Activated CD4-positive, alpha-beta T cell treated with anti-CD3 and anti-CD28 coated beads, Interleukin-2, amount 10 ng/mL, durations not matched to agents 7 days and 5 days (primary cell): ENCODE measurements around the gene ALCAM. TPM values are rescaled to one million over a fixed set of nuclear protein-coding genes. Genes with fewer than 3 reads are reported as not detected.
"Not testable (repeated sequence)": the region's sequence is repeated elsewhere in the genome, so short reads cannot be mapped to it uniquely, and the experiment has no call there.

ENCODE experiments used
- CTCF ChIA-PET: fragments of 350-600 bp; sonication (Branson Sonifier 250); formaldehyde crosslinking; loops from one replicate; lab custom pipeline; 2021; ENCODE audit warnings: antibody characterized with exemption; lab: Charles Lee
- POLR2A ChIA-PET: fragments of 350-600 bp; sonication (Branson Sonifier 250); formaldehyde crosslinking; loops from one replicate; lab custom pipeline; 2021; ENCODE audit warnings: antibody characterized with exemption; lab: Charles Lee
- DNase-seq: peaks from one replicate; pipeline ENCODE4 v3.0.0-alpha.2; 2020
- H3K27ac Mint-ChIP-seq: one replicate; pipeline ENCODE4 v1.8.0; 2021; ENCODE audit warnings: mild to moderate bottlenecking, moderate library complexity, mixed read lengths
- H3K27me3 Mint-ChIP-seq: one replicate; pipeline ENCODE4 v1.8.0; 2021; ENCODE audit warnings: mixed read lengths
- H3K36me3 Mint-ChIP-seq: one replicate; pipeline ENCODE4 v1.8.0; 2021; ENCODE audit warnings: low read depth, mixed read lengths
- H3K4me1 Mint-ChIP-seq: one replicate; pipeline ENCODE4 v1.8.0; 2021; ENCODE audit warnings: mixed read lengths
- H3K4me3 Mint-ChIP-seq: one replicate; pipeline ENCODE4 v1.8.0; 2021; ENCODE audit warnings: mild to moderate bottlenecking, moderate library complexity, mixed read lengths
- H3K9me3 Mint-ChIP-seq: one replicate; pipeline ENCODE4 v1.8.0; 2021; ENCODE audit warnings: mixed read lengths
- total RNA-seq, 2 experiments: library from RNA; stranded (reverse); gene quantifications; one replicate each; pipeline ENCODE4 v1.2.3, GENCODE V29; 2021

ALCAM gene
- total RNA-seq, 2 experiments from 2014 or later, result 3.8 to 4.5 TPM

GRCh38 chr3:105385179-105385578 lies 18.5 kb downstream of the ALCAM start:
- DNase-seq, result no peak
- no peak overlapping the region for H3K27ac Mint-ChIP-seq
- POLR2A ChIA-PET, result no interaction called here
- H3K9me3 Mint-ChIP-seq, result no peaks in the 10 kb centered on the region
- no peaks in the 10 kb centered on the region for H3K36me3 Mint-ChIP-seq
- no peak overlapping the region for H3K4me3 Mint-ChIP-seq
- H3K27me3 Mint-ChIP-seq, result peaks cover 5% of the 10 kb centered on the region
- peaks cover 5% of the 10 kb centered on the region for H3K4me1 Mint-ChIP-seq
- CTCF ChIA-PET, result no interaction called here

DNA sequence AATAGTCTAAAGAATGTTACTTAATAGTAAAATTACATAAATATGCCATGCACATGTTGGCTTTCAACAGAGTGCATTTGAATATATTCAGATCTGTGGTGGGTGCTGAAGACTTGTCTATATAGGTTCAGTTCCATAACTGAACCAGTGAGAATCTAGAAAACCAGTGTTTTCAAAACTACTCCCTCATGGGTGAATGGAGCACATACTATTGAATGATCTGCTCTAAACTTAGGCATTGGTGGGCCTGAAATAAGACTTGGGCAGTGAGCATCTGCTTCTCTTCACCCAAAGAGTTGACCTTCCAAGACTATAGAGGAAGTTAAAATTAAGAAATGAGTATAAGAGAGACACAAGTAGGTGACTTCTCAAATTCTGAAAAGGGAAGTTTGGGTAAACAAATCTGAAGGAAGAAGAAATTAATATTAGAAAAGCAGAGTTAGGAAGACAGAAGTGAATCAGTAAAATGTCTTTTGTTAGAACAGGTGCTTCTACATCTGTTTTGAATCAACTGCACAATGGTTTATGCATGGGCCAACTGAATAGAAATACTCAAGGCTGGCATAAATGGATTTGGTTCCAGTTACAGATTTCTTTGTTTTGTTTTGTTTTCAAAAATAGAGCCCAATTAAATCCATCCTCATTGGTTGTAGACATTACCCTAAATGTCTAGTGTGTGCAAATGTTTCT lies 19.3 kb downstream of the ALCAM start:
- Mint-ChIP-seq H3K36me3 (no peaks in the 10 kb centered on the region), H3K27ac (no peak overlapping the region), H3K4me3 (no peak overlapping the region), H3K4me1 (peaks cover 5% of the 10 kb centered on the region), H3K9me3 (no peaks in the 10 kb centered on the region), H3K27me3 (peaks cover 5% of the 10 kb centered on the region)
- DNase-seq, result no peak
- ChIA-PET CTCF (no interaction called here), POLR2A (no interaction called here)

DNA sequence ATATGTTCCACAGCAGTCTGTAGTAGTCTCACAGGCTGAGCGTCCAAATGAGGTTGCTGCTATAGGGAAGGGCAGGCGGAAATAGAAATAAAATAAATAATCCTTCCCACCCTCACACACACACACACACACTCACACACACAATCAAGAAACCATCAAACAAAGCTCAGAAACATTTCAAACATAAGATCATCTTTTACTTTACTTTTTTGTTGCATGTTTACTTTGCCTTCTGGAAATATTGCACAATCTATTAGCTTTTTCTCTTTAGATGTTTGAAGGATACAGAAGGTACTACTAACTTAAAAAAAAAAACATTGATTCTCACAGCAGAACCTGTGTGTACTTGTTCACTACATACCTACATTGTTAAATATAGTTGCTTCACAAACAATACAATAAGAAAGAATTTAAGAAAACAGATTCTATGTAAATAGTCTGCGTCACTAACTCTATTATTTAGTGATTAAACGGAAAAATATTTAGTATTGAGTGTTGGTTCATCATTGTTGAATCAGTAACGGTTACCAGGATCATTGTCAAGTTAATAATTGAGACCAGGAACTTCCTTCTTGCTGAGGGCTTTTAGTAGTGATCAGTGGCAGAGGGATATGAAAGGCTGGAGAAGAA lies 20.5 kb downstream of the ALCAM start:
- Mint-ChIP-seq H3K9me3 (peaks cover 11% of the 10 kb centered on the region), H3K36me3 (peaks cover 2% of the 10 kb centered on the region), H3K27me3 (peaks cover 5% of the 10 kb centered on the region), H3K4me1 (peaks cover 5% of the 10 kb centered on the region), H3K27ac (no peak overlapping the region), H3K4me3 (no peak overlapping the region)
- no peak for DNase-seq
- CTCF ChIA-PET, result no interaction called here
- POLR2A ChIA-PET, result no interaction called here

DNA sequence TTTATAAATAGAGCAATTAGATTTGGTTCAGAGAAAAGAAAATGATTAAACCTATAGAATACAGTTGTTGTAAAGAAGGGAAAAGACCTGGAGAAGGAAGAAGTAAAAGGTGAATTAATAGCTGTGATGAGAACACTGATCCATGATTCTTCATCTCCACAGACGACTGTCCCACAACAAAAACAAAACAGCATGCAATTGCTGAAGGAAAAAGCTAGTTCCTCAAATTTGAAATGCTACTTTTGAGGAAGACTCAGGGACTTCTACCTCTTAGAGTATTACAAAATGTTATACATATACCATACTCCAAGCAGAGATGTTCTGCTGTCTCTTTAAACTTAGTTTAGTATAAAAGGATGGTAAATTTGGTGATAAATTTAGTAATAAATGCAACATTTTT lies 21.5 kb downstream of the ALCAM start:
- Mint-ChIP-seq H3K4me3 (no peak overlapping the region), H3K27me3 (peaks cover 1% of the 10 kb centered on the region), H3K9me3 (peaks cover 14% of the 10 kb centered on the region), H3K4me1 (no peaks in the 10 kb centered on the region), H3K27ac (no peak overlapping the region), H3K36me3 (peaks cover 2% of the 10 kb centered on the region)
- ChIA-PET POLR2A (no interaction called here), CTCF (no interaction called here)
- no peak for DNase-seq

DNA sequence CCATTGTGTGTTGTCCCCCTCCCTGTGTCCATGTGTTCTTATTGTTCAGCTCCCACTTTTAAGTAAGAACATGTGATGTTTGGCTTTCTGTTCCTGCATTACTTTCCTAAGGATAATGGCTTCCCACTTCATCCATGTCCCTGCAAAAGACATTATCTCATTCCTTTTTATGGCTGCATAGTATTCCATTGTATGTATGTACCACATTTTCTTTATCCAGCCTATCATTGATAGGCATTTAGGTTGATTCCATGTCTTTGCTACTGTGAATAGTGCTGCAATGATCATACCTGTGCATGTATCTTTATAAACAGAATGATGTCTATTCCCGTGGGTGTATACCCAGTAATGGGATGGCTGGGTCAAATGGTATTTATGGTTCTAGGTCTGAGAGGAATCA lies 23.1 kb downstream of the ALCAM start:
- DNase-seq, H3K4me1 Mint-ChIP-seq, H3K27me3 Mint-ChIP-seq, H3K27ac Mint-ChIP-seq, POLR2A ChIA-PET, H3K36me3 Mint-ChIP-seq, H3K4me3 Mint-ChIP-seq, CTCF ChIA-PET: not testable (repeated sequence)
- peaks cover 14% of the 10 kb centered on the region for H3K9me3 Mint-ChIP-seq

DNA sequence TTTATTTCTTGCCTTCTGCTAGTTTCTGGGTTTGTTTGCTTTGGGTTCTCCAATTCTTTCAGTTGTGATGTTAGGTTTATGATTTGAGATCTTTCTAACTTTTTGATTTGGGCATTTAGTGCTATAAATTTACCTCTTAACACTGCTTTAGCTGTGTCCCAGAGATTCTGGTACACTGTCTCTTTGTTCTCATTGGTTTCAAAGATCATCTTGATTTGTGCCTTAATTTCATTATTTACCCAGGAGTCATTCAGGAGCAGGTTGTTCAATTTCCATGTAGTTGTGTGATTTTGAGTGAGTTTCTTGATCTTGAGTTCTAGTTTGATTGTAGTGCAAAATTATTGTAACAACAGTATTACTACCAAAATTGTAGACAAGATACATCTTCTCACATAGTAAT lies 25.9 kb downstream of the ALCAM start:
- H3K36me3 Mint-ChIP-seq, DNase-seq, CTCF ChIA-PET, H3K27ac Mint-ChIP-seq, H3K4me3 Mint-ChIP-seq, POLR2A ChIA-PET, H3K27me3 Mint-ChIP-seq, H3K4me1 Mint-ChIP-seq: not testable (repeated sequence)
- peaks cover 14% of the 10 kb centered on the region for H3K9me3 Mint-ChIP-seq

GRCh38 chr3:105394177-105394576 lies 27.5 kb downstream of the ALCAM start:
- ChIA-PET CTCF (no interaction called here), POLR2A (no interaction called here)
- DNase-seq, result no peak
- H3K9me3 Mint-ChIP-seq, result peaks cover 14% of the 10 kb centered on the region
- no peak overlapping the region for H3K4me3 Mint-ChIP-seq
- no peaks in the 10 kb centered on the region for H3K4me1 Mint-ChIP-seq
- H3K36me3 Mint-ChIP-seq, result peaks cover 2% of the 10 kb centered on the region
- H3K27ac Mint-ChIP-seq, result no peak overlapping the region
- peaks cover 2% of the 10 kb centered on the region for H3K27me3 Mint-ChIP-seq

DNA sequence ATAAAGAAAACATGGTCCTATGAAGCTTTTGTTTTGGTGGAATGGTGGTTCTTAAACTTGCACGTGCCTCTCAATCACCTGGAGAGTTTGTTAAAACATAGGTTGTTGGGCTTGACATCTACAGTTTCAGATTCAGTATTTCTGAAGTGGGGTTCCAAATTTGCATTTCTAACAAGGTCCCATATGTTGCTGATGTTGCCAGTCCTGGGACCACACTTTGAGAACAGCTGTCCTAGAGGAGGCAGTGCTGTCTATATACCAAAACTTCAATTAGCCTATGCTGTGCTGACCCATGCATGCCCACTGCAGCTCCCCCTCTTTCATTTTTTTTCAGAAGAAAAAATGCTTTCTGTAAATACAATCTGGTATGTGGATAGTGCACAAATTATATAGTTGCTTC lies 31.3 kb downstream of the ALCAM start:
- H3K27ac Mint-ChIP-seq, result no peak overlapping the region
- no peak overlapping the region for H3K4me3 Mint-ChIP-seq
- H3K36me3 Mint-ChIP-seq, result no peaks in the 10 kb centered on the region
- peaks cover 4% of the 10 kb centered on the region for H3K27me3 Mint-ChIP-seq
- no peaks in the 10 kb centered on the region for H3K4me1 Mint-ChIP-seq
- peaks cover 5% of the 10 kb centered on the region for H3K9me3 Mint-ChIP-seq
- ChIA-PET CTCF (no interaction called here), POLR2A (no interaction called here)
- DNase-seq, result no peak

GRCh38 chr3:105398437-105398836 lies 31.7 kb downstream of the ALCAM start:
- ChIA-PET POLR2A (interaction anchor here (0.6 kb wide), 1 partner anchor 28 kb away, joined by 12 read pairs; no protein-coding TSS in a partner anchor), CTCF (no interaction called here)
- Mint-ChIP-seq H3K4me1 (no peaks in the 10 kb centered on the region), H3K36me3 (no peaks in the 10 kb centered on the region), H3K4me3 (no peak overlapping the region), H3K27ac (no peak overlapping the region), H3K9me3 (peaks cover 5% of the 10 kb centered on the region), H3K27me3 (peaks cover 4% of the 10 kb centered on the region)
- DNase-seq, result no peak

- no peak for DNase-seq
- ChIA-PET POLR2A (interaction anchor here (0.6 kb wide), 1 partner anchor 29 kb away, joined by 12 read pairs; no protein-coding TSS in a partner anchor), CTCF (no interaction called here)
- Mint-ChIP-seq H3K27ac (no peak overlapping the region), H3K36me3 (no peaks in the 10 kb centered on the region), H3K27me3 (peaks cover 4% of the 10 kb centered on the region), H3K4me3 (no peak overlapping the region), H3K9me3 (peaks cover 11% of the 10 kb centered on the region), H3K4me1 (no peaks in the 10 kb centered on the region)
Observed at GRCh38 chr3:105399062-105399461, 32.4 kb downstream of the ALCAM start.

- no peak for DNase-seq
- POLR2A ChIA-PET, result no interaction called here
- H3K27me3 Mint-ChIP-seq, result peaks cover 4% of the 10 kb centered on the region
- H3K9me3 Mint-ChIP-seq, result peaks cover 13% of the 10 kb centered on the region
- H3K36me3 Mint-ChIP-seq, result no peaks in the 10 kb centered on the region
- no peaks in the 10 kb centered on the region for H3K4me1 Mint-ChIP-seq
- CTCF ChIA-PET, result no interaction called here
- H3K27ac Mint-ChIP-seq, result no peak overlapping the region
- H3K4me3 Mint-ChIP-seq, result no peak overlapping the region
Observed at GRCh38 chr3:105399611-105400010, 32.9 kb downstream of the ALCAM start.

DNA sequence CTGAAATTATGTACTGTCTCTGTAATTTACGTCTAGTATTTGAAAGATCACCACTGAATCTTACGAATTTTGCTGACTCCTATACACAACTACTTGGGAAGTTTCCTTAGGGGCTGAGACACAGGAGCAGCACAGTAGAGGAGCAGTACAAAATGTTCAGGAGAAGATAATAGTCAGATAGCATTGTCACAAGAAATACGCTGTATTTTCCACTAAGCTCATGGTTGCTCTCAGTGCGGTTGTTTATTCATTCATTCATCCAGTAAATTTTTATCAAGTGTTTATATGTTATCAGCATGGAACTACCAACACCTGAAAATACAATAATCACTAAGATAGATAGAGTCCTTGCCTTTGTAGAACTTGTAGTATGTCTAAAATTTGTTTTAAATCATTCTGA lies 34.5 kb downstream of the ALCAM start:
- Mint-ChIP-seq H3K4me1 (no peaks in the 10 kb centered on the region), H3K36me3 (no peaks in the 10 kb centered on the region), H3K27ac (no peak overlapping the region), H3K27me3 (peaks cover 4% of the 10 kb centered on the region), H3K4me3 (no peak overlapping the region), H3K9me3 (peaks cover 13% of the 10 kb centered on the region)
- ChIA-PET CTCF (no interaction called here), POLR2A (no interaction called here)
- DNase-seq, result no peak

- Mint-ChIP-seq H3K4me3 (no peak overlapping the region), H3K27ac (no peak overlapping the region), H3K4me1 (no peaks in the 10 kb centered on the region), H3K9me3 (peaks cover 13% of the 10 kb centered on the region), H3K27me3 (peaks cover 2% of the 10 kb centered on the region), H3K36me3 (no peaks in the 10 kb centered on the region)
- no peak for DNase-seq
- CTCF ChIA-PET, result no interaction called here
- POLR2A ChIA-PET, result no interaction called here
Observed at GRCh38 chr3:105401691-105402149, 35.0 kb downstream of the ALCAM start.
